Left ventricle myocardium superior (tissue), 1 donor: ENCODE measurements around the gene ZIC3. TPM values are rescaled to one million over a fixed set of nuclear protein-coding genes. Genes with fewer than 3 reads are reported as not detected.
"Not testable (repeated sequence)": the region's sequence is repeated elsewhere in the genome, so short reads cannot be mapped to it uniquely, and the experiment has no call there.

ENCODE experiments used
- ATAC-seq: fragments of 200-7000 bp; cut with Tn5 transposase; one replicate; pipeline ENCODE4 v1.9.1; 2020; ENCODE audit warnings: mild to moderate bottlenecking, moderate library complexity
- DNase-seq: peaks from one replicate; pipeline ENCODE4 v3.0.0-alpha.2; 2020
- intact Hi-C: fragments of 100-400 bp; cut with micrococcal nuclease; formaldehyde crosslinking; loops from one replicate; pipeline ENCODE4 v1.11.0; 2022
- long read RNA-seq: library from polyadenylated mRNA; unstranded; transcript quantifications from one replicate; pipeline ENCODE4 v2.0.0, GENCODE V29; 2021
- total RNA-seq: library from RNA; stranded (reverse); fragmentation: NEBNext Ultra II Directional; extraction: Animal tissue kit (Norgen Biotek cat#: 25700); gene quantifications from one replicate; pipeline ENCODE4 v1.2.1, GENCODE V29; 2021
- donor health status: DM: no; HTN: yes; CAD: no; lungs with severe emphysema.

ZIC3 gene
- not detected for total RNA-seq
- long read RNA-seq, result 0 reads

GRCh38 chrX:137565921-137566745 lies at the start of gene ZIC3:
ZIC3 (plus strand) TSS chrX:137566127; CDS start chrX:137566692, 565 bp downstream.
- DNase-seq (peak; percentile 72), ATAC-seq (peak; percentile 96)
- intact Hi-C loops, result no loop called here

DNA sequence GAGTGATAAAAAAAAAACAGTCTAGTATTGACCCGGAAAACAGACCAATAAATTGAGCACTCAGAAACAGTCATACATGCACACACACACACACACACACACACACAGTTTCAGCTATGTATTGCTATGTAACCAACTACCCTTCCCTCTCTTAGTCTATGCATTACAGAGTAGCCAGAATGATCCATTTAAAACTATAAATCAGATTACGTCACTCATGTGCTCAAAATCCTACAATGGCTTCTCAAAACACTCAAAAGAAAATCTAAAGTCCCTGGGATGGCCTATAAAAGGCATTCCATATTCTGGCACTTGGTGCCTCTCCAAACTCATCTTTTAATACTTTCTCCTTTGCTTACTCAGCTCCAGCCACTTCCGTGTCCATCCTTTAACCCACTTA lies 46.5 kb upstream of the ZIC3 start:
- intact Hi-C loops, result no loop called here
- no peak for ATAC-seq
- DNase-seq, result no peak

- DNase-seq (no peak), ATAC-seq (no peak)
- intact Hi-C loops, result no loop called here
Observed at GRCh38 chrX:137545711-137546651, 19.9 kb upstream of the ZIC3 start.

GRCh38 chrX:137547291-137547690 lies 18.6 kb upstream of the ZIC3 start:
- no peak for ATAC-seq
- intact Hi-C loops, result no loop called here
- DNase-seq, result no peak

GRCh38 chrX:137548261-137548660 lies 17.7 kb upstream of the ZIC3 start:
- ATAC-seq, result no peak
- intact Hi-C loops, result no loop called here

DNA sequence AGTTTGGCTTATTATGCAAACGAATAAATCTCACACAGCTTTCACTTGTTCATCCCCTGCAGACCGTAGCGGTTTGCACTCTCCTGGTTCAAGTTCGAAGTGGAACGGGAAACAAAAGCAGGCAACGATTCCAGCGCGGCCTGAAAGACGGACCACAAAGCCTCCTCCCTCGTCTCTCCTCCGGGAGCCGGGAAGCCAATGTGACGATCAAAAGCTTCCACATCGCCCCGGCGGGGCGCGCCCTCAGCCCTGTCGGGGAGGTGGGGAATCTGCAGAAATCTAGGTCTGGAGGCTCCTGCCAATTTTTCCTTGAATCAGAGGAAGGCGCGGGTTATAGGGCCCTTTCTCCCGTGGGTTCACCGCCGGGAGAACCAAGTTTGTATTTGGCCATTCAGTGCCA lies 16.9 kb upstream of the ZIC3 start:
- DNase-seq, result no peak
- ATAC-seq, result no peak
- intact Hi-C loops, result no loop called here

More at GRCh38 chrX:137548261-137548660, 17.7 kb upstream of the ZIC3 start:
- no peak for DNase-seq

GRCh38 chrX:137549851-137550664 lies 15.9 kb upstream of the ZIC3 start:
- intact Hi-C loops, result no loop called here
- ATAC-seq (no peak), DNase-seq (no peak)

- ATAC-seq, result no peak
- intact Hi-C loops, result no loop called here
- no peak for DNase-seq
Observed at GRCh38 chrX:137550665-137551261, 15.2 kb upstream of the ZIC3 start.

- DNase-seq, ATAC-seq, intact Hi-C loops: not testable (repeated sequence)
Observed at GRCh38 chrX:137552098-137552497, 13.8 kb upstream of the ZIC3 start.

DNA sequence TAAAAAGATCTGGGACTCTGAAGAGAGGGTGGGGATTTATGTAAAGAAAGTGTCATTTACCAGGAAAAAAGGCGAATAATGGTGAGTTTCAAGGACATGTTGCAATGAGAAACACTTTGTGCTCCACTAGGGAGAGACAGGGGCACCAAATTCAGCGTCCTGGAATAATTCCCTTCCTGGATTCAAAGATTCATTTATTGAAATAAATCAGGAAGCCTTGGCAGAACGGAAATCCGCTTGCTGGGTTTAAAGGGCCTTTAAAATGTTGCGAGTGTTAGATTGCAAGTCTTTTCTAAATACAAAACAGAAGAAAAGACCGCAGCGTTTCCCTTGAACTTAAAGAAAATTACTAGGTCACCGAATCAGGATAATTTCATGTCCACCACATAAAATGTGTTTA lies 3.8 kb upstream of the ZIC3 start:
- DNase-seq (no peak), ATAC-seq (no peak)
- intact Hi-C loops, result no loop called here

GRCh38 chrX:137563681-137564651 lies 2.0 kb upstream of the ZIC3 start:
- intact Hi-C loops, result no loop called here

DNA sequence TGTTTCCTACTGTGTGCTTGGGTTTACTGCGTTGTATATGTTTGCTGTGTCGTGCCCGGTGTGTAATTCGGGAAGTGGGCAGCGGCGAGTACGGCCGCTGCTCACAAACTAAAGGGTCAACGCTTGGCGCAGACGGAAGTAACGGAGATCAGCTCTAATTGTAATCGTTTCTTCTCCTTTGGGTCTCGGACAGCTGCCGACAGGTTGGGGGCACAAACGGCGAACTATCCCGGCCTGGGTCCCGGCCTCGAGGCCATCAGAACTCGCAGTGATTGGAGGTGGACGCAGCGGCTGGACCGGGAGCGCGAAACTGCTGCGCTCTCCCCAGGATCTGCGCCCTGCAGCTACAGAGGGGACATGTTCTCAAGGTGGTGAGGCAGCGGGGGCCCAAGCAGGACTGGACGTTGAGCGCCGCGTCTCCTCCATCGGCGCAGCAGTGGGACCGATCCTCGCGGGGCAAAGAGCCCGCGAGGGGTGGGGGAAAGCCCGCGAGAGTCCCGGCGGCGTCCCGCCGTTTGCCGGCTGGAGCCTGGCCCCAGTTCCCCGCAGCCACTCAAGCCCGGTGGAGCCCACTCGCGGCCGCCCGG lies 516 bp upstream of the ZIC3 start:
- intact Hi-C loops, result no loop called here
- DNase-seq (no peak), ATAC-seq (no peak)

More at GRCh38 chrX:137563681-137564651, 2.0 kb upstream of the ZIC3 start:
- ATAC-seq (no peak), DNase-seq (no peak)

DNA sequence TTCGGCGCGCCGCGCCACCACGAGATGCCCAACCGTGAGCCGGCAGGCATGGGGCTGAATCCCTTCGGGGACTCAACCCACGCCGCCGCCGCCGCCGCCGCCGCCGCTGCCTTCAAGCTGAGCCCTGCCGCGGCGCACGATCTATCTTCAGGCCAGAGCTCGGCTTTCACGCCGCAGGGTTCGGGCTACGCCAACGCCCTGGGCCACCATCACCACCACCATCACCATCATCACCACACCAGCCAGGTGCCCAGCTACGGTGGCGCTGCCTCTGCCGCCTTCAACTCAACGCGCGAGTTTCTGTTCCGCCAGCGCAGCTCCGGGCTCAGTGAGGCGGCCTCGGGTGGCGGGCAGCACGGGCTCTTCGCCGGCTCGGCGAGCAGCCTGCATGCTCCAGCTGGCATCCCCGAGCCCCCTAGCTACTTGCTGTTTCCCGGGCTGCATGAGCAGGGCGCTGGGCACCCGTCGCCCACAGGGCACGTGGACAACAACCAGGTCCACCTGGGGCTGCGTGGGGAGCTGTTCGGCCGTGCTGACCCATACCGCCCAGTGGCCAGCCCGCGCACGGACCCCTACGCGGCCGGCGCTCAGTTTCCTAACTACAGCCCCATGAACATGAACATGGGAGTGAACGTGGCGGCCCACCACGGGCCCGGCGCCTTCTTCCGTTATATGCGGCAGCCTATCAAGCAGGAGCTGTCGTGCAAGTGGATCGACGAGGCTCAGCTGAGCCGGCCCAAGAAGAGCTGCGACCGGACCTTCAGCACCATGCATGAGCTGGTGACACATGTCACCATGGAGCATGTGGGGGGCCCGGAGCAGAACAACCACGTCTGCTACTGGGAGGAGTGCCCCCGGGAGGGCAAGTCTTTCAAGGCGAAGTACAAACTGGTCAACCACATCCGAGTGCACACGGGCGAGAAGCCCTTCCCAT lies 1.1 kb downstream of the ZIC3 start:
- DNase-seq (no peak), ATAC-seq (no peak)
- intact Hi-C loops, result no loop called here

- DNase-seq (no peak), ATAC-seq (no peak)
- intact Hi-C loops, result no loop called here
Observed at GRCh38 chrX:137567682-137568232, 1.8 kb downstream of the ZIC3 start.

GRCh38 chrX:137568741-137569469 lies 3.0 kb downstream of the ZIC3 start:
- ATAC-seq, result no peak
- no peak for DNase-seq
- intact Hi-C loops, result no loop called here
